ENCODE results near the gene SIPA1L3.

- no peak for TF ChIP-seq CTCF (IDR thresholded peaks at IDR 0.05)
- TF ChIP-seq POLR2A (IDR thresholded peaks at IDR 0.05) = no peak
These were observed 242.7 kb downstream of the SIPA1L3 start for GRCh38 chr19:38149661-38150061.
